ENCODE data around the gene PWWP2B. TPM values are rescaled to one million over a fixed set of nuclear protein-coding genes. Genes with fewer than 3 reads are reported as not detected.

PWWP2B gene
- total RNA-seq, 1 donor from 2014 or later: 12.9 TPM

GRCh38 chr10:132443983-132444876 lies 47.2 kb downstream of the PWWP2B start:
- Mint-ChIP-seq H3K4me3 (ENCODE audit: unreplicated experiment) (no peak overlapping the region), H3K4me1 (ENCODE audit: unreplicated experiment) (peaks cover 45% of the 10 kb centered on the region), H3K27me3 (ENCODE audit: unreplicated experiment) (no peaks in the 10 kb centered on the region), H3K36me3 (ENCODE audit: unreplicated experiment) (no peaks in the 10 kb centered on the region), H3K9me3 (ENCODE audit: unreplicated experiment) (no peaks in the 10 kb centered on the region), H3K27ac (ENCODE audit: unreplicated experiment) (peak overlapping the region; percentile 44)
- TF ChIP-seq CTCF (IDR thresholded peaks at IDR 0.05): no peak
- no peak for DNase-seq (ENCODE audit: extremely low spot score, unreplicated experiment)

- Mint-ChIP-seq H3K27me3 (ENCODE audit: unreplicated experiment) (no peaks in the 10 kb centered on the region), H3K27ac (ENCODE audit: unreplicated experiment) (peak overlapping the region; percentile 88), H3K4me3 (ENCODE audit: unreplicated experiment) (peak overlapping the region; percentile 15), H3K9me3 (ENCODE audit: unreplicated experiment) (no peaks in the 10 kb centered on the region), H3K36me3 (ENCODE audit: unreplicated experiment) (no peaks in the 10 kb centered on the region), H3K4me1 (ENCODE audit: unreplicated experiment) (peaks cover 43% of the 10 kb centered on the region)
- no peak for DNase-seq (ENCODE audit: extremely low spot score, unreplicated experiment)
- TF ChIP-seq CTCF (IDR thresholded peaks at IDR 0.05): no peak
Observed at GRCh38 chr10:132444877-132445351, 47.9 kb downstream of the PWWP2B start.

DNA sequence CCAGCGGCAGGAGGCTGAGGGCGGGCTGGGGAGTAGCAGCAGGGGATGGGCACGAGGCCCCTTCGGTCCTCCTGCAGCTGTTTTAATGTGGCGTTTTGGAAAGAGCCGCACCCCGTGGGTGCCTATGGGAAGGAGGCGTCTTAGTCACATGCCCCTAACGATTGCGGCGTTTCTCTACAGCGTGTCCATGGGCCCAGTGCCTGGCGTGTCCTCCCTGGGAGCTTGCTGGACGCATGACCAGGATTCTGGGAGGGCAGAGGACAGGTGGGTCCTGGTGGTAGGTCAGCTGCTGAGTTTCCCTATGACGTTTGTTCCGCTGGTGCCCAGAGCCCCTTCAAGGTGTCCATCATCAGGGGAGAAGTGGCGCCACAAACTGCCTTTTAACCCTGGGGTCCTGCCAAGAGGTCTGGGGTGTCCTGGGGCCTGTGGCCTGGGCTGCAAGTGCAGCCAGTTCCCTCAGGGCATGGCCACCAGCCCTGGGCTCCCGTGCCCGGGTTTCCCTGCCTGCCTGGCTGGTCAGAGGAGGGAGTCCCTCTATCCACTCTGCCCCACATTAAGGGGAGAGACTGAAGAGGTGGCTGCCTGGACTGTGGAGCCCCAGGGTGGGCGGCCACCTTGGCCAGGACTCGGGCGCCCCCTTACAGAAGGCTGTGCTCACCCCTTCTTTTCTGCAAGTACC lies 48.7 kb downstream of the PWWP2B start:
- Mint-ChIP-seq H3K4me3 (ENCODE audit: unreplicated experiment) (peak overlapping the region; percentile 15), H3K4me1 (ENCODE audit: unreplicated experiment) (peaks cover 43% of the 10 kb centered on the region), H3K9me3 (ENCODE audit: unreplicated experiment) (no peaks in the 10 kb centered on the region), H3K27me3 (ENCODE audit: unreplicated experiment) (no peaks in the 10 kb centered on the region), H3K36me3 (ENCODE audit: unreplicated experiment) (no peaks in the 10 kb centered on the region), H3K27ac (ENCODE audit: unreplicated experiment) (peak overlapping the region; percentile 88)
- no peak for DNase-seq (ENCODE audit: extremely low spot score, unreplicated experiment)
- TF ChIP-seq CTCF (IDR thresholded peaks at IDR 0.05): no peak

- no peak for DNase-seq (ENCODE audit: extremely low spot score, unreplicated experiment)
- peaks cover 43% of the 10 kb centered on the region for H3K4me1 Mint-ChIP-seq (ENCODE audit: unreplicated experiment)
- H3K9me3 Mint-ChIP-seq (ENCODE audit: unreplicated experiment): no peaks in the 10 kb centered on the region
- H3K27ac Mint-ChIP-seq (ENCODE audit: unreplicated experiment): peak overlapping the region; percentile 93
- H3K36me3 Mint-ChIP-seq (ENCODE audit: unreplicated experiment): no peaks in the 10 kb centered on the region
- H3K4me3 Mint-ChIP-seq (ENCODE audit: unreplicated experiment): peak overlapping the region; percentile 35
- no peak for TF ChIP-seq CTCF (IDR thresholded peaks at IDR 0.05)
- no peaks in the 10 kb centered on the region for H3K27me3 Mint-ChIP-seq (ENCODE audit: unreplicated experiment)
Observed at GRCh38 chr10:132446195-132446581, 49.2 kb downstream of the PWWP2B start.
